Type B pancreatic cell (in vitro differentiated cells): Measurements from ENCODE around the gene ANGPTL4. TPM values are rescaled to one million over a fixed set of nuclear protein-coding genes. Genes with fewer than 3 reads are reported as not detected.
"Not testable (repeated sequence)": the region's sequence is repeated elsewhere in the genome, so short reads cannot be mapped to it uniquely, and the experiment has no call there.

ENCODE experiments used
- DNase-seq: peaks from one replicate; pipeline ENCODE4 v3.0.0; 2021; ENCODE audit warnings: mixed read lengths; ENCODE audit not compliant: unreplicated experiment; ENCODE audit errors: extremely low spot score
- H3K27ac Mint-ChIP-seq: 2 replicates; pipeline ENCODE4 v1.8.0; 2021; ENCODE audit warnings: mild to moderate bottlenecking, mixed read lengths
- H3K27me3 Mint-ChIP-seq: 2 replicates; pipeline ENCODE4 v1.8.0; 2021; ENCODE audit warnings: mixed read lengths
- H3K36me3 Mint-ChIP-seq: 2 replicates; pipeline ENCODE4 v1.8.0; 2021; ENCODE audit warnings: mixed read lengths
- H3K4me1 Mint-ChIP-seq: one replicate; pipeline ENCODE4 v1.8.0; 2021; ENCODE audit warnings: mixed read lengths; ENCODE audit not compliant: unreplicated experiment
- H3K4me3 Mint-ChIP-seq: 2 replicates; pipeline ENCODE4 v1.8.0; 2021; ENCODE audit warnings: mild to moderate bottlenecking, mixed read lengths
- H3K9me3 Mint-ChIP-seq: 2 replicates; pipeline ENCODE4 v1.8.0; 2021; ENCODE audit warnings: mixed read lengths
- CTCF ChIP-seq: fragments of 200-600 bp; sonication (generic); conservative IDR thresholded peaks from 2 replicates; pipeline ENCODE4 v1.5.0; 2021; ENCODE audit warnings: antibody characterized with exemption, mild to moderate bottlenecking
- total RNA-seq: library from RNA; stranded (reverse); gene quantifications from 2 replicates; pipeline ENCODE4 v1.2.1, GENCODE V29; 2021; ENCODE audit warnings: low replicate concordance

ANGPTL4 gene
- total RNA-seq, 1 donor from 2014 or later = 4.7 TPM

GRCh38 chr19:8377598-8377997, 13.6 kb downstream of the ANGPTL4 start:
- H3K36me3 Mint-ChIP-seq = peaks cover 14% of the 10 kb centered on the region
- H3K27ac Mint-ChIP-seq = no peak overlapping the region
- no peaks in the 10 kb centered on the region for H3K4me1 Mint-ChIP-seq
- no peak for TF ChIP-seq CTCF
- H3K9me3 Mint-ChIP-seq = peaks cover 5% of the 10 kb centered on the region
- no peak for DNase-seq
- H3K4me3 Mint-ChIP-seq = no peak overlapping the region
- H3K27me3 Mint-ChIP-seq = no peaks in the 10 kb centered on the region

GRCh38 chr19:8379156-8379891, 15.4 kb downstream of the ANGPTL4 start:
- not testable (repeated sequence) for H3K27ac Mint-ChIP-seq, H3K4me3 Mint-ChIP-seq

GRCh38 chr19:8384569-8384968, 20.6 kb downstream of the ANGPTL4 start:
- H3K9me3 Mint-ChIP-seq, H3K27me3 Mint-ChIP-seq, DNase-seq: not testable (repeated sequence)
- Mint-ChIP-seq H3K27ac (peak overlapping the region; percentile 75), H3K36me3 (peaks cover 14% of the 10 kb centered on the region), H3K4me3 (peak overlapping the region; percentile 58), H3K4me1 (peaks cover 26% of the 10 kb centered on the region)

More at GRCh38 chr19:8379156-8379891, 15.4 kb downstream of the ANGPTL4 start:
- H3K36me3 Mint-ChIP-seq = peaks cover 14% of the 10 kb centered on the region
- H3K9me3 Mint-ChIP-seq, H3K4me1 Mint-ChIP-seq, H3K27me3 Mint-ChIP-seq, DNase-seq: not testable (repeated sequence)

- peaks cover 32% of the 10 kb centered on the region for H3K4me1 Mint-ChIP-seq
- peak overlapping the region; percentile 58 for H3K4me3 Mint-ChIP-seq
- not testable (repeated sequence) for H3K9me3 Mint-ChIP-seq, H3K27me3 Mint-ChIP-seq, DNase-seq
- H3K27ac Mint-ChIP-seq = peak overlapping the region; percentile 75
- H3K36me3 Mint-ChIP-seq = peaks cover 11% of the 10 kb centered on the region
These were observed 21.1 kb downstream of the ANGPTL4 start for GRCh38 chr19:8385103-8385502.

GRCh38 chr19:8385566-8385965, 21.6 kb downstream of the ANGPTL4 start:
- not testable (repeated sequence) for H3K27me3 Mint-ChIP-seq, DNase-seq, H3K9me3 Mint-ChIP-seq, H3K36me3 Mint-ChIP-seq
- H3K4me1 Mint-ChIP-seq = peaks cover 32% of the 10 kb centered on the region
- peak overlapping the region; percentile 75 for H3K27ac Mint-ChIP-seq
- H3K4me3 Mint-ChIP-seq = peak overlapping the region; percentile 58

- H3K27ac Mint-ChIP-seq, H3K27me3 Mint-ChIP-seq, H3K36me3 Mint-ChIP-seq, H3K4me3 Mint-ChIP-seq, H3K9me3 Mint-ChIP-seq, DNase-seq: not testable (repeated sequence)
- peaks cover 32% of the 10 kb centered on the region for H3K4me1 Mint-ChIP-seq
These were observed 22.5 kb downstream of the ANGPTL4 start for GRCh38 chr19:8386419-8386818.

- Mint-ChIP-seq H3K36me3 (peaks cover 8% of the 10 kb centered on the region), H3K9me3 (peaks cover 8% of the 10 kb centered on the region), H3K27me3 (no peaks in the 10 kb centered on the region), H3K4me1 (peaks cover 32% of the 10 kb centered on the region), H3K27ac (no peak overlapping the region), H3K4me3 (no peak overlapping the region)
- no peak for TF ChIP-seq CTCF
- DNase-seq = no peak
These were observed 23.0 kb downstream of the ANGPTL4 start for GRCh38 chr19:8386990-8387389.

GRCh38 chr19:8387688-8388611, 24.0 kb downstream of the ANGPTL4 start:
- peaks cover 34% of the 10 kb centered on the region for H3K4me1 Mint-ChIP-seq
- H3K4me3 Mint-ChIP-seq = peak overlapping the region; percentile 65
- TF ChIP-seq CTCF = no peak
- DNase-seq = no peak
- no peaks in the 10 kb centered on the region for H3K27me3 Mint-ChIP-seq
- peak overlapping the region; percentile 76 for H3K27ac Mint-ChIP-seq
- peaks cover 8% of the 10 kb centered on the region for H3K9me3 Mint-ChIP-seq
- H3K36me3 Mint-ChIP-seq = peaks cover 8% of the 10 kb centered on the region
